ENCODE data around the gene MTRR.

- TF ChIP-seq CTCF (IDR thresholded peaks at IDR 0.05) (no peak), POLR2AphosphoS5 (IDR thresholded peaks at IDR 0.05) (no peak)
Measured at GRCh38 chr5:7902201-7902600, 33.3 kb downstream of the MTRR start.

Data from prostate gland (tissue), 2 donors.